T-helper 2 cell treated with Interferon-gamma antibody and Interleukin-4, amounts not matched to agents 5 μg/mL and 100 μg/mL, for 36 hours (primary cell): Measurements from ENCODE around the gene KANSL1.
"Not testable (repeated sequence)": the region's sequence is repeated elsewhere in the genome, so short reads cannot be mapped to it uniquely, and the experiment has no call there.

Source experiments
- DNase-seq: peaks from one replicate; pipeline ENCODE4 v3.0.0; 2021; ENCODE audit warnings: low spot score
- H3K27ac Mint-ChIP-seq: one replicate; pipeline ENCODE4 v1.8.0; 2021; ENCODE audit warnings: mild to moderate bottlenecking, mixed read lengths
- H3K27me3 Mint-ChIP-seq: one replicate; pipeline ENCODE4 v1.8.0; 2021; ENCODE audit warnings: low read depth, mixed read lengths
- H3K36me3 Mint-ChIP-seq: one replicate; pipeline ENCODE4 v1.8.0; 2021; ENCODE audit warnings: low read depth, mixed read lengths
- H3K4me1 Mint-ChIP-seq: one replicate; pipeline ENCODE4 v1.8.0; 2021; ENCODE audit warnings: low read depth, mixed read lengths
- H3K4me3 Mint-ChIP-seq: one replicate; pipeline ENCODE4 v1.8.0; 2022; ENCODE audit warnings: mild to moderate bottlenecking, moderate library complexity, mixed read lengths
- H3K9me3 Mint-ChIP-seq: one replicate; pipeline ENCODE4 v1.8.0; 2021; ENCODE audit warnings: mixed read lengths

The KANSL1 gene

GRCh38 chr17:46097497-46097896 lies 95.7 kb downstream of the KANSL1 start:
- Mint-ChIP-seq H3K36me3 (peaks cover 17% of the 10 kb centered on the region), H3K4me3 (no peak overlapping the region), H3K9me3 (no peaks in the 10 kb centered on the region), H3K4me1 (peaks cover 35% of the 10 kb centered on the region), H3K27ac (no peak overlapping the region), H3K27me3 (no peaks in the 10 kb centered on the region)
- no peak for DNase-seq

- H3K4me3 Mint-ChIP-seq, result no peak overlapping the region
- H3K27ac Mint-ChIP-seq, result no peak overlapping the region
- peaks cover 21% of the 10 kb centered on the region for H3K4me1 Mint-ChIP-seq
- H3K9me3 Mint-ChIP-seq, result no peaks in the 10 kb centered on the region
- DNase-seq, result no peak
- H3K27me3 Mint-ChIP-seq, result no peaks in the 10 kb centered on the region
- H3K36me3 Mint-ChIP-seq, result peaks cover 42% of the 10 kb centered on the region
Observed at GRCh38 chr17:46092991-46093390, 100.2 kb downstream of the KANSL1 start.

- Mint-ChIP-seq H3K27me3 (no peaks in the 10 kb centered on the region), H3K4me3 (no peak overlapping the region), H3K9me3 (no peaks in the 10 kb centered on the region), H3K4me1 (peaks cover 16% of the 10 kb centered on the region), H3K36me3 (peaks cover 45% of the 10 kb centered on the region), H3K27ac (no peak overlapping the region)
- no peak for DNase-seq
Observed at GRCh38 chr17:46090871-46091270, 102.4 kb downstream of the KANSL1 start.

GRCh38 chr17:46089389-46089965 lies 103.8 kb downstream of the KANSL1 start:
- peak overlapping the region; percentile 56 for H3K27ac Mint-ChIP-seq
- H3K4me1 Mint-ChIP-seq, result peaks cover 16% of the 10 kb centered on the region
- no peaks in the 10 kb centered on the region for H3K27me3 Mint-ChIP-seq
- H3K4me3 Mint-ChIP-seq, result no peak overlapping the region
- peaks cover 40% of the 10 kb centered on the region for H3K36me3 Mint-ChIP-seq
- no peak for DNase-seq
- no peaks in the 10 kb centered on the region for H3K9me3 Mint-ChIP-seq

GRCh38 chr17:46088595-46088994 lies 104.6 kb downstream of the KANSL1 start:
- no peak for DNase-seq
- peaks cover 12% of the 10 kb centered on the region for H3K4me1 Mint-ChIP-seq
- H3K4me3 Mint-ChIP-seq, result no peak overlapping the region
- H3K36me3 Mint-ChIP-seq, result peaks cover 32% of the 10 kb centered on the region
- H3K9me3 Mint-ChIP-seq, result no peaks in the 10 kb centered on the region
- H3K27ac Mint-ChIP-seq, result no peak overlapping the region
- H3K27me3 Mint-ChIP-seq, result no peaks in the 10 kb centered on the region

- H3K9me3 Mint-ChIP-seq, DNase-seq, H3K27ac Mint-ChIP-seq, H3K4me3 Mint-ChIP-seq, H3K27me3 Mint-ChIP-seq: not testable (repeated sequence)
- Mint-ChIP-seq H3K4me1 (peaks cover 14% of the 10 kb centered on the region), H3K36me3 (peaks cover 31% of the 10 kb centered on the region)
Observed at GRCh38 chr17:46087871-46088270, 105.4 kb downstream of the KANSL1 start.

GRCh38 chr17:46086821-46087220 lies 106.4 kb downstream of the KANSL1 start:
- peaks cover 20% of the 10 kb centered on the region for H3K4me1 Mint-ChIP-seq
- no peaks in the 10 kb centered on the region for H3K9me3 Mint-ChIP-seq
- no peak overlapping the region for H3K4me3 Mint-ChIP-seq
- H3K27ac Mint-ChIP-seq, result no peak overlapping the region
- no peaks in the 10 kb centered on the region for H3K27me3 Mint-ChIP-seq
- H3K36me3 Mint-ChIP-seq, result peaks cover 29% of the 10 kb centered on the region
- no peak for DNase-seq

GRCh38 chr17:46085522-46085921 lies 107.7 kb downstream of the KANSL1 start:
- H3K9me3 Mint-ChIP-seq, result no peaks in the 10 kb centered on the region
- no peak for DNase-seq
- H3K27me3 Mint-ChIP-seq, result no peaks in the 10 kb centered on the region
- H3K36me3 Mint-ChIP-seq, result peaks cover 26% of the 10 kb centered on the region
- H3K27ac Mint-ChIP-seq, result no peak overlapping the region
- peaks cover 21% of the 10 kb centered on the region for H3K4me1 Mint-ChIP-seq
- H3K4me3 Mint-ChIP-seq, result no peak overlapping the region

- H3K4me1 Mint-ChIP-seq, result peaks cover 12% of the 10 kb centered on the region
- H3K9me3 Mint-ChIP-seq, result no peaks in the 10 kb centered on the region
- no peak for DNase-seq
- no peak overlapping the region for H3K27ac Mint-ChIP-seq
- H3K4me3 Mint-ChIP-seq, result no peak overlapping the region
- peaks cover 15% of the 10 kb centered on the region for H3K36me3 Mint-ChIP-seq
- H3K27me3 Mint-ChIP-seq, result no peaks in the 10 kb centered on the region
Observed at GRCh38 chr17:46082257-46082656, 111.0 kb downstream of the KANSL1 start.

- no peak for DNase-seq
- Mint-ChIP-seq H3K27ac (no peak overlapping the region), H3K36me3 (peaks cover 13% of the 10 kb centered on the region), H3K9me3 (no peaks in the 10 kb centered on the region), H3K27me3 (no peaks in the 10 kb centered on the region), H3K4me3 (no peak overlapping the region), H3K4me1 (peaks cover 9% of the 10 kb centered on the region)
Observed at GRCh38 chr17:46081018-46081320, 112.3 kb downstream of the KANSL1 start.

GRCh38 chr17:46080118-46081017 lies 112.9 kb downstream of the KANSL1 start:
- no peaks in the 10 kb centered on the region for H3K27me3 Mint-ChIP-seq
- H3K36me3 Mint-ChIP-seq, result peaks cover 16% of the 10 kb centered on the region
- H3K4me1 Mint-ChIP-seq, result peaks cover 9% of the 10 kb centered on the region
- no peak for DNase-seq
- H3K27ac Mint-ChIP-seq, result no peak overlapping the region
- H3K9me3 Mint-ChIP-seq, result no peaks in the 10 kb centered on the region
- no peak overlapping the region for H3K4me3 Mint-ChIP-seq

GRCh38 chr17:46078675-46079074 lies 114.6 kb downstream of the KANSL1 start:
- peaks cover 18% of the 10 kb centered on the region for H3K36me3 Mint-ChIP-seq

GRCh38 chr17:46074540-46074939 lies 118.7 kb downstream of the KANSL1 start:
- peaks cover 13% of the 10 kb centered on the region for H3K36me3 Mint-ChIP-seq
- H3K4me1 Mint-ChIP-seq, result peaks cover 3% of the 10 kb centered on the region
- H3K27ac Mint-ChIP-seq, result no peak overlapping the region
- no peaks in the 10 kb centered on the region for H3K27me3 Mint-ChIP-seq
- H3K4me3 Mint-ChIP-seq, result no peak overlapping the region
- no peak for DNase-seq
- H3K9me3 Mint-ChIP-seq, result no peaks in the 10 kb centered on the region

More at GRCh38 chr17:46078675-46079074, 114.6 kb downstream of the KANSL1 start:
- Mint-ChIP-seq H3K9me3 (no peaks in the 10 kb centered on the region), H3K4me3 (no peak overlapping the region), H3K27ac (no peak overlapping the region), H3K4me1 (peaks cover 9% of the 10 kb centered on the region), H3K27me3 (no peaks in the 10 kb centered on the region)
- no peak for DNase-seq

- no peak for DNase-seq
- Mint-ChIP-seq H3K27ac (no peak overlapping the region), H3K27me3 (no peaks in the 10 kb centered on the region), H3K4me1 (peaks cover 4% of the 10 kb centered on the region), H3K4me3 (no peak overlapping the region), H3K36me3 (peaks cover 10% of the 10 kb centered on the region), H3K9me3 (no peaks in the 10 kb centered on the region)
Observed at GRCh38 chr17:46072998-46073397, 120.2 kb downstream of the KANSL1 start.
